HG02642 (cell line): ENCODE measurements around the gene ZNF419.
"Not testable (repeated sequence)": the region's sequence is repeated elsewhere in the genome, so short reads cannot be mapped to it uniquely, and the experiment has no call there.

ENCODE experiments used
- ATAC-seq: cut with Tn5 transposase; IDR thresholded peaks from one replicate; pipeline ENCODE4 v1.9.1; 2021; ENCODE audit warnings: mild to moderate bottlenecking; ENCODE audit not compliant: unreplicated experiment, poor library complexity

The ZNF419 gene

GRCh38 chr19:57487477-57488298 lies at the start of gene ZNF419:
ZNF419 (plus strand) TSS chr19:57487750; CDS start chr19:57487951, 201 bp downstream.
- ATAC-seq, result peak; percentile 97

GRCh38 chr19:57437931-57438330 lies 49.6 kb upstream of the ZNF419 start:
- no peak for ATAC-seq

GRCh38 chr19:57438925-57439324 lies 48.6 kb upstream of the ZNF419 start:
- ATAC-seq, result no peak

- ATAC-seq, result no peak
Observed at GRCh38 chr19:57441979-57442752, 45.4 kb upstream of the ZNF419 start.

- ATAC-seq, result no peak
Observed at GRCh38 chr19:57443121-57443696, 44.3 kb upstream of the ZNF419 start.

GRCh38 chr19:57452307-57452706 lies 35.2 kb upstream of the ZNF419 start:
- no peak for ATAC-seq

GRCh38 chr19:57465680-57466381 lies 21.7 kb upstream of the ZNF419 start:
- no peak for ATAC-seq

- no peak for ATAC-seq
Observed at GRCh38 chr19:57466489-57466888, 21.1 kb upstream of the ZNF419 start.

- ATAC-seq, result no peak
Observed at GRCh38 chr19:57473646-57474045, 13.9 kb upstream of the ZNF419 start.

GRCh38 chr19:57477191-57478008 lies 10.2 kb upstream of the ZNF419 start, which contains the start of gene ZNF772:
ZNF772 (minus strand) TSS chr19:57477566; CDS start chr19:57477309, 257 bp downstream.
- ATAC-seq, result peak; percentile 98

- not testable (repeated sequence) for ATAC-seq
Observed at GRCh38 chr19:57488299-57488644, 722 bp downstream of the ZNF419 start.

- not testable (repeated sequence) for ATAC-seq
Observed at GRCh38 chr19:57499332-57499679, 11.8 kb downstream of the ZNF419 start.

GRCh38 chr19:57499680-57500395 lies 12.3 kb downstream of the ZNF419 start, which contains the start of gene ZNF773:
ZNF773 (plus strand) TSS chr19:57499938; CDS start chr19:57500081, 143 bp downstream.
- peak; percentile 98 for ATAC-seq

- not testable (repeated sequence) for ATAC-seq
Observed at GRCh38 chr19:57500400-57500799, 12.8 kb downstream of the ZNF419 start.

- no peak for ATAC-seq
Observed at GRCh38 chr19:57506163-57506562, 18.6 kb downstream of the ZNF419 start.

GRCh38 chr19:57511484-57511883 lies 23.9 kb downstream of the ZNF419 start:
- ATAC-seq, result no peak

- ATAC-seq, result no peak
Observed at GRCh38 chr19:57512845-57513244, 25.3 kb downstream of the ZNF419 start.

- ATAC-seq, result no peak
Observed at GRCh38 chr19:57515255-57515654, 27.7 kb downstream of the ZNF419 start.

- ATAC-seq, result not testable (repeated sequence)
Observed at GRCh38 chr19:57518021-57518420, 30.5 kb downstream of the ZNF419 start.
